Left cardiac atrium (tissue), 4 donors: ENCODE data around the gene OR4K5. TPM values are rescaled to one million over a fixed set of nuclear protein-coding genes. Genes with fewer than 3 reads are reported as not detected.
A peak's percentile ranks its signal among the peaks of the same experiment; 100 is the strongest.
"Not testable (repeated sequence)": the region's sequence is repeated elsewhere in the genome, so short reads cannot be mapped to it uniquely, and the experiment has no call there.

Experiments used
- ATAC-seq, 2 donors: fragments of 200-7000 bp; cut with Tn5 transposase; one replicate each; pipeline ENCODE4 v1.9.1; 2020; ENCODE audit warnings: mild to moderate bottlenecking in 2 of 2, moderate library complexity in 2 of 2
- DNase-seq: peaks from one replicate; pipeline ENCODE4 v3.0.0-alpha.2; 2020
- intact Hi-C, 2 donors: fragments of 100-400 bp; cut with DNase I; formaldehyde crosslinking; loops; one replicate each; pipeline versions ENCODE4 v1.14.1 to v1.15.1; 2022 to 2023
- long read RNA-seq: library from polyadenylated mRNA; unstranded; transcript quantifications from one replicate; pipeline ENCODE4 v2.0.0, GENCODE V29; 2021
- total RNA-seq, 2 donors: library from RNA; stranded (reverse); fragmentation: NEBNext Ultra II Directional; extraction: Animal tissue kit (Norgen Biotek cat#: 25700); gene quantifications; one replicate each; pipeline ENCODE4 v1.2.1, GENCODE V29; 2021
- donor health status: DM: no; HTN: yes; CAD: no.
- donor health status: DM: no; HTN: yes; CAD: no; lungs with severe emphysema.
- donor health status: DM: yes; HTN: yes; CAD: no.
- donor health status: Dilated cardiomyopathy.

The OR4K5 gene
- total RNA-seq: not detected
- long read RNA-seq: 0 reads

GRCh38 chr14:19920021-19920657 is at the start of gene OR4K5:
TSS of gene OR4K5 (plus strand) at chr14:19920607. CDS start at chr14:19920607, 0 bp downstream.
- no peak for ATAC-seq
- intact Hi-C loops: no loop called here
- no peak for DNase-seq

GRCh38 chr14:19873178-19873577 is 47.2 kb upstream of the OR4K5 start:
- ATAC-seq (no peak), DNase-seq (no peak)
- intact Hi-C loops: no loop called here

GRCh38 chr14:19874842-19875241 is 45.6 kb upstream of the OR4K5 start, which contains the start of gene OR4K2:
TSS of gene OR4K2 (plus strand) at chr14:19875142. CDS start at chr14:19876268, 1,126 bp downstream.
- intact Hi-C loops: no loop called here
- no peak for ATAC-seq
- DNase-seq: no peak

- intact Hi-C loops: no loop called here
- DNase-seq (no peak), ATAC-seq (no peak)
These were observed 42.3 kb upstream of the OR4K5 start for GRCh38 chr14:19878029-19878642.

- ATAC-seq (no peak), DNase-seq (no peak)
- intact Hi-C loops: loop anchor here in 1 of 2 donors (10.0 kb wide), 1 partner anchor 60 kb away; no protein-coding TSS in a partner anchor
These were observed 25.1 kb upstream of the OR4K5 start for GRCh38 chr14:19895282-19895681.

GRCh38 chr14:19900999-19901398 is 19.4 kb upstream of the OR4K5 start:
- ATAC-seq: no peak
- intact Hi-C loops: no loop called here

GRCh38 chr14:19902409-19902808 is 18.0 kb upstream of the OR4K5 start:
- intact Hi-C loops: no loop called here
- ATAC-seq: no peak
- DNase-seq: no peak

More at GRCh38 chr14:19900999-19901398, 19.4 kb upstream of the OR4K5 start:
- no peak for DNase-seq

- intact Hi-C loops: no loop called here
- ATAC-seq: no peak
These were observed 13.7 kb upstream of the OR4K5 start for GRCh38 chr14:19906665-19907064.

GRCh38 chr14:19911114-19911513 is 9.3 kb upstream of the OR4K5 start:
- no peak for ATAC-seq

More at GRCh38 chr14:19906665-19907064, 13.7 kb upstream of the OR4K5 start:
- no peak for DNase-seq

GRCh38 chr14:19917243-19917642 is 3.2 kb upstream of the OR4K5 start:
- DNase-seq (no peak), ATAC-seq (no peak)
- intact Hi-C loops: no loop called here

More at GRCh38 chr14:19911114-19911513, 9.3 kb upstream of the OR4K5 start:
- intact Hi-C loops: no loop called here
- DNase-seq: no peak

GRCh38 chr14:19917955-19918518 is 2.4 kb upstream of the OR4K5 start:
- no peak for ATAC-seq
- intact Hi-C loops: no loop called here
- DNase-seq: no peak

GRCh38 chr14:19918553-19919264 is 1.7 kb upstream of the OR4K5 start:
- DNase-seq (no peak), ATAC-seq (no peak)
- intact Hi-C loops: no loop called here

- DNase-seq (no peak), ATAC-seq (no peak)
- intact Hi-C loops: no loop called here
These were observed 10.2 kb downstream of the OR4K5 start, which contains the start of gene OR4K1 for GRCh38 chr14:19930617-19931016. TSS of gene OR4K1 (plus strand) at chr14:19930917. CDS start at chr14:19935667, 4,750 bp downstream.

- ATAC-seq: no peak
- DNase-seq: no peak
- intact Hi-C loops: no loop called here
These were observed 21.3 kb downstream of the OR4K5 start for GRCh38 chr14:19941668-19942067.

GRCh38 chr14:19947413-19948090 is 27.1 kb downstream of the OR4K5 start:
- ATAC-seq (no peak), DNase-seq (no peak)
- intact Hi-C loops: no loop called here

- peak in 1 of 2 donors; percentile 47 for ATAC-seq
- intact Hi-C loops: no loop called here
These were observed 28.8 kb downstream of the OR4K5 start for GRCh38 chr14:19949218-19949617.

GRCh38 chr14:19969735-19970134 is 49.3 kb downstream of the OR4K5 start:
- ATAC-seq, intact Hi-C loops: not testable (repeated sequence)

More at GRCh38 chr14:19949218-19949617, 28.8 kb downstream of the OR4K5 start:
- DNase-seq: no peak

More at GRCh38 chr14:19969735-19970134, 49.3 kb downstream of the OR4K5 start:
- DNase-seq: not testable (repeated sequence)
